GM21360 (cell line): ENCODE results near the gene ZNF91.
"Not testable (repeated sequence)": the region's sequence is repeated elsewhere in the genome, so short reads cannot be mapped to it uniquely, and the experiment has no call there.

Experiments
- ATAC-seq: cut with Tn5 transposase; IDR thresholded peaks from one replicate; pipeline ENCODE4 v1.9.1; 2021; ENCODE audit warnings: mild to moderate bottlenecking, moderate library complexity; ENCODE audit not compliant: unreplicated experiment

Gene ZNF91

GRCh38 chr19:23395041-23395721, at the start of gene ZNF91:
TSS of gene ZNF91 (minus strand) at chr19:23395471. CDS start at chr19:23395354, 117 bp downstream.
- ATAC-seq: peak; percentile 95

GRCh38 chr19:23440791-23441190, 45.5 kb upstream of the ZNF91 start:
- no peak for ATAC-seq

DNA sequence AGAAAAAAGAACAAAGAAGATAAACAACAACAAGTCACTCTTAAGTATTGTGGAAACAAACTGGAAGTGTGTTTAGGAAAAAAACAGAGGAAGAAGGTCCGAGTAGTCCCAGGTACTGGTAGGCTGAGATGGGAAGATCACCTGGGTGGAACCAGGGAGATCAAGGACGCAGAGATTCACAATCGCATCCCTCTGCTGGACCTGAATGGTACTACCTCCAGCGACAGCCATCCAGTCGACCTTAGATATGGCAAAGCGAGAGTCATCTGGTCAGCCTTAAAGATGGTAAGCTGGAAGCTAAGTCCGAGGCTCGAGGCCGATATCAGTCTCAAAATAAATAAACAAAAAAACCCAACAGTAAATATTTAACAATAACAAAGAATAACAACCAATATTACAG, 44.9 kb upstream of the ZNF91 start:
- ATAC-seq: no peak

- ATAC-seq: no peak
These were observed 44.4 kb upstream of the ZNF91 start for GRCh38 chr19:23439623-23440022.

DNA sequence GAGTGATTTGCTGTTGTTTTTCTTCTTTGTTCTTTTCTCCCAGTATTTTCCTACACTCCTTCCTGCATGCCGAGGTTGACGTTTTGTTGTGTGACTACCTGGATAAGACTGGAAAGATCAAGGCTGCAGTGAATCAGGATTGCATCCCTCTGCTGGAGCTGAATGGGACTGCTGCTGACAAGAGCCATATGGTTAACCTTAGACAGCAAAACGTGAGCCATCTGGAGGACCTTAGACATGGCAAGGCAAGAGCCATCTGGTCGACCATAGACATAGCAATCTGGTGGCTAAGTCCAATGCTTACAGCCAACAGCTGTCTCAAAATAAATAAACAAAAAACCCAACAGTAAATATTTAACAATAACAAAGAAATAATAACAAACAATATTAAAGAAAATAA, 42.6 kb upstream of the ZNF91 start:
- no peak for ATAC-seq

GRCh38 chr19:23436944-23437343, 41.7 kb upstream of the ZNF91 start:
- no peak for ATAC-seq

DNA sequence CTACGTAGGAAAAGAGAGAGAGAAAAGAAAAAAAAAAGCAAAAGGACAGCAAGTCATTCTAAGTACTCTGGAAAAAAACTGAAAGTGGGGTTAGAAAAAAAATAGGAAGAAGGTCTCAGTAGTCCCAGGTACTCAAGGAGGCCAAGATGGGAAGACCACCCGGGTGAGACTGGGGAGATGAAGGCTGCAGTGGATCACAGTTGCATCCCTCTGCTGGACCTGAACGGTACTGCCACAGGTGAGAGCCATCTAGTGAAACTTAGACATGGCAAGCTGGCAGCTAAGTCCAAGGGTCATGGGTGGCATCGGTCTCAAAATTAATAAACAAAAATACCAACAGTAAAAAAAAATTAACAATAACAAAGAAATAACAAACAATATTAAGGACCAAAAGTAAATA, 41.0 kb upstream of the ZNF91 start:
- no peak for ATAC-seq

DNA sequence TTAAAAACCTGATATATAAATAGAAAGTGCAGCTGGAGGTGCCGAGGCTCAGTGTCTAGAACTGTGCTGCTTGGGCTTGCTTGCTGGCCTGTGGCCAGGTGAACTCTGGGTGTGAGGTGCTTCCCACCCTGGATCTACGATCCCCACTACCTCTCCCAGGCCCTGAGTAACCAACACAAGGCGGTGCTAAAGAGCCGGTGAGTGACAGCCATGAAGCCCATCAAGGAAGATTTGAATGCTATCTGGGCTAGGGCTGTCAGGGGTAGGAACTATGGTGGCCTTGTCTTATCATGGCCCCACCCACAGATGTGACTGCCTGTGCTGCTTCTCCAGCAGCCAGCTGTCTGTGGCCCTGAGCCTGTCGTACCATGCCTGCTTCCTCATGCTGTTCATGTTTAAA, 25.6 kb upstream of the ZNF91 start:
- no peak for ATAC-seq

GRCh38 chr19:23419261-23419660, 24.0 kb upstream of the ZNF91 start:
- ATAC-seq: not testable (repeated sequence)

GRCh38 chr19:23415561-23416191, 20.4 kb upstream of the ZNF91 start:
- ATAC-seq: no peak

DNA sequence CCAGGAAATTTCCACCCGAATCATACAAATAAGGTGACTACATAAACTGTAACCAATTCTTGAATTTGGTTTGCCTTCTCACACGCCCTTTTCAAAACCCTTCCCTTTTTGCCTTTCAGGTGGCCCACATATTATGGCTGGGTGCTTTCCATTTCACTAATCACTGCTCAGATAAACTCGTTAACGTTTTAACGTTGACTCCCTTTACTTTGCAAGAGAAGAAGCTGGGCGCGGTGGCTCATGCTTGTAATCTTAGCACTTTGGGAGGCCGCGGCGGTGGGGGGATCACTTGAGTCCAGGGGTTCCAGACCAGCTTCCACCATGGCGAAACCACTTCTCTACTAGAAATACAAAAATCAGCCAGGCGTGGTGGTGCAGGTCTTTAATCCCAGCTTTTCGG, 19.8 kb upstream of the ZNF91 start:
- no peak for ATAC-seq

GRCh38 chr19:23410155-23410554, 14.9 kb upstream of the ZNF91 start:
- ATAC-seq: no peak

DNA sequence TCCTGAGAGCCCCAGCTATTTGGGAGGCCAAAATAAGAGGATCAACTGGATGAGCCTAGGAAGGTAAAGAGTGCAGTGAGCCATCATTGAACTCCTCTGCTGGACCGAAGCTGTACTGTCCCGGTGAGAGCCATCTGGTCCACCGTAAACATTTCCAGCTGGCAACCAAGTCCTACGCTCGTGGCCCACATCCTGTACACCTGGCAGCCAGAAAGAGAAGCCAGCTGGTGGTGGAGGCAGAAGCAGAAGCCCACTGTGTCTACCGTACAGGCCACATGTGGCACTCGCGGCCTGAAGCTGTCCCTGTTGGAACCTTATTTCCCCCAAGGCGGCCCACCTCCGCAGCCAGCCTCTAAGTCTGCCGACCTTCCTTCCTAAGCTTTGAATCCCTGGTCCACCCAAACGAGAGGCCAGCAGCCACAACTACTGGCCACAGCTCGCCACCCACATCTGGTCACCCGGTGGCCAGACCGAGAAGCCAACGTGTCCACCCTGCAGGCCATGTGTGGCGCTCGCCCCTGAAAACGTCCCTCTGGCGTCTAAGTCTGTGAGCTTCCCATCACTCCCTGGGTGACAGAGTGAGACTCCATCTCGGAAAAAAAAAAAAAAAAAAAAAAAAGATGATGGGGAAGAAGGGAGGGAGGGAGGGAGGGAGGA, 14.2 kb upstream of the ZNF91 start:
- ATAC-seq: no peak

- no peak for ATAC-seq
These were observed 12.4 kb upstream of the ZNF91 start for GRCh38 chr19:23407616-23408133.

- no peak for ATAC-seq
These were observed 11.4 kb upstream of the ZNF91 start for GRCh38 chr19:23406721-23407120.

DNA sequence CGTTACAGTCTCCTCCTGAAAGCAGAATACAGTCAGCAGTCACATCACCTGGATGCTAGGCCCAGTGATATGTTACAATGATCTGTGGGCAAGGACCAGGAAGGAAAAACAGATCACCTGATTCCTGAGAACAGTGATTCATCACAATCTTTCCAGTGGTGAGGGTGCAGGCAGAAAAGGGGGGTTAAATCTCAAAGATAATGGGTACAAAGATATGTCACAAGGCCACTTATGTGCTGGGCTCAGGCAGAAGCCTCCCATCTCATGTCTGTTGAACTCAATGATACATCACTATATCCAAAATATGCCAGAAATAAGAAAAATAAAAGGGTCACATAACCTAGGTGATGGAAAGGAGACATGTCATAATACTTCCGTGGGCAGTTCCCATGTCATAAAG, 10.8 kb upstream of the ZNF91 start:
- ATAC-seq: no peak

DNA sequence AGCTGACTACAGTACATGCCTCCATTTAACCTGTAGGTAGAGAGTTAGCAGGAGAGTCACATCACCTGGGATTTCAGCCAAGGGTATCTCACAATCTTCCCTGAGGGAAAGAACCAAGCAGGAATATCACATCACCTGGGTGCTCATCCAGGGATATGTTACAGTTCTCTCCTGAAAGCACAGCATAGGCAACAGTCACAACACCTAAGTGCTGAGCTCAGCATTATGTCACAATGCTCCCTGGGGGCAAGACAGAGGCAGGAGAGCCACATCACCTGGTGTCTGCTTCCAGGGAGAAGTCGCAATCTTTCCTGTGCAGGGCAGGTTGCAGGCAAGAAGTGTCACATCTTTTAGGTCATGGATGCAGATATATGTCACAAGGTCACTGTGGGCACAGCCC, 9.4 kb upstream of the ZNF91 start:
- no peak for ATAC-seq

GRCh38 chr19:23403581-23404324, 8.5 kb upstream of the ZNF91 start:
- ATAC-seq: no peak

GRCh38 chr19:23403052-23403451, 7.8 kb upstream of the ZNF91 start:
- ATAC-seq: no peak

DNA sequence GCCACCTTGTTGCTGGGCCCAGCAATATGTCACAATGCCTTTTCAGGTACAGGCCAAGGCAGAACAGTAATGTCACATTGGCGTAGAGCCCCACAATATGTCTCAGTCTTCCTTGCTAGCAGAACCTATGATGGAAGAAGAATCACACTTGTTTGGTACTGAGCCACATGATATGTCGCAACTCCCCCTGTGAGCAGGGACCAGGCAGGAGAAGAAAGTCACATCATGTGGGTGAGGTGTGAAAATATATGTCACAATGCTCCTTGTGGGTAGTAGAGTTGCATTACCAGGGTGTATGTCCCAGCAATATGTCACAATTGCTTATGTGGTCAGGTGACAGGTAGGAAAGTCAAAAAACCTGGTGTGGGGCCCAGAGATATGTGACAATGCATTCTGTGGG, 7.1 kb upstream of the ZNF91 start:
- no peak for ATAC-seq

GRCh38 chr19:23401086-23401610, 5.9 kb upstream of the ZNF91 start:
- ATAC-seq: no peak
